Peyer's patch (tissue), 4 donors: Measurements from ENCODE around the gene TIMM22. TPM values are rescaled to one million over a fixed set of nuclear protein-coding genes. Genes with fewer than 3 reads are reported as not detected.
A peak's percentile ranks its signal among the peaks of the same experiment; 100 is the strongest.
"Not testable (repeated sequence)": the region's sequence is repeated elsewhere in the genome, so short reads cannot be mapped to it uniquely, and the experiment has no call there.

Experiments used
- DNase-seq, 3 donors: peaks; one replicate each; pipeline ENCODE4 v3.0.0-alpha.2; 2017 to 2019
- H3K27ac ChIP-seq, 4 donors: fragments of 200-600 bp; sonication (generic); one replicate each; pipeline ENCODE4 v1.5.1; 2016 to 2019
- H3K27me3 ChIP-seq, 2 donors: fragments of 200-600 bp; sonication (generic); one replicate each; pipeline ENCODE4 v1.5.1; 2019
- H3K36me3 ChIP-seq, 3 donors: fragments of 200-600 bp; sonication (generic); one replicate each; pipeline ENCODE4 v1.5.1; 2016 to 2019
- H3K4me1 ChIP-seq, 4 donors: fragments of 200-600 bp; sonication (generic); one replicate each; pipeline ENCODE4 v1.5.1; 2016 to 2019
- H3K4me3 ChIP-seq, 4 donors: fragments of 200-600 bp; sonication (generic); 1 replicate in 3 of 4; 2 replicates in 1 of 4; pipeline ENCODE4 v1.5.1; 2016 to 2019; ENCODE audit warnings: mild to moderate bottlenecking in 1 of 4
- H3K9me3 ChIP-seq, 4 donors: fragments of 200-600 bp; sonication (generic); one replicate each; pipeline ENCODE4 v1.5.1; 2016 to 2019; ENCODE audit warnings: mild to moderate bottlenecking in 1 of 4
- POLR2A ChIP-seq, 2 donors: fragments of 450-650 bp; IDR thresholded peaks; one replicate each; pipeline ENCODE4 v1.5.1; 2017; ENCODE audit warnings: antibody characterized with exemption in 2 of 2, mild to moderate bottlenecking in 2 of 2, moderate library complexity in 2 of 2
- total RNA-seq, 4 donors: library from RNA; depleted of rRNA; stranded (reverse); fragments of >200 nt; gene quantifications; one replicate each; pipeline ENCODE4 v1.1.0, GENCODE V29; 2016
- TF ChIP-seq, protein P1 (sequence below), 6 experiments: fragments of 450-650 bp in 4 of 6; fragments of 200-600 bp in 2 of 6; sonication (generic) in 1 of 6; IDR thresholded peaks; one replicate each; pipeline ENCODE4 v1.5.1; 2017 to 2019; ENCODE audit warnings: antibody characterized with exemption in 6 of 6, mild to moderate bottlenecking in 3 of 6, moderate library complexity in 1 of 6

The TIMM22 gene
- total RNA-seq, 4 donors from 2014 or later: 9.0 to 18.2 (median 11.2) TPM

DNA sequence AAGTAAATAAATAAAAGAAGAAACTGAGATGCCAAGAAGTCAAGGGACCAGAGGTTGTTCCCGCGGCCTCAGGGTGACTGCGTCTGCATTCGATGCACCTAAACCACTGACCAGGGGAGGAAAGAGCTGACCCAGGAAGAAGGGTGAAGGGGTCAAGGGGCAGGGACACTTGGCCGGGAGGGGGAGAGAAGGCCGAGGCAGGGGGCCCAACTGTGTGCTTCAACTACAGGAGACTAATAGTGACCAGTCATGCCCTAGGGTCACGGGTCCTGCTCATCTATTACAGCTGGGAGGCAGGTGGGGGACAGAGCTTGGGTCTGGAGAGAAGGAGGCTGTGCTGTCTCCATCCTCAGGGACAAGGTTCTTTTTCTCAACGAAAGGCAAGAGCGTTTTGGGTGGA lies 44.8 kb downstream of the TIMM22 start:
- H3K4me3 ChIP-seq: no peak overlapping the region
- no peaks in the 10 kb centered on the region for H3K27me3 ChIP-seq
- H3K36me3 ChIP-seq: peaks cover 0 to 60% (median 0%) of the 10 kb centered on the region in 3 donors
- TF ChIP-seq, protein P1, sequence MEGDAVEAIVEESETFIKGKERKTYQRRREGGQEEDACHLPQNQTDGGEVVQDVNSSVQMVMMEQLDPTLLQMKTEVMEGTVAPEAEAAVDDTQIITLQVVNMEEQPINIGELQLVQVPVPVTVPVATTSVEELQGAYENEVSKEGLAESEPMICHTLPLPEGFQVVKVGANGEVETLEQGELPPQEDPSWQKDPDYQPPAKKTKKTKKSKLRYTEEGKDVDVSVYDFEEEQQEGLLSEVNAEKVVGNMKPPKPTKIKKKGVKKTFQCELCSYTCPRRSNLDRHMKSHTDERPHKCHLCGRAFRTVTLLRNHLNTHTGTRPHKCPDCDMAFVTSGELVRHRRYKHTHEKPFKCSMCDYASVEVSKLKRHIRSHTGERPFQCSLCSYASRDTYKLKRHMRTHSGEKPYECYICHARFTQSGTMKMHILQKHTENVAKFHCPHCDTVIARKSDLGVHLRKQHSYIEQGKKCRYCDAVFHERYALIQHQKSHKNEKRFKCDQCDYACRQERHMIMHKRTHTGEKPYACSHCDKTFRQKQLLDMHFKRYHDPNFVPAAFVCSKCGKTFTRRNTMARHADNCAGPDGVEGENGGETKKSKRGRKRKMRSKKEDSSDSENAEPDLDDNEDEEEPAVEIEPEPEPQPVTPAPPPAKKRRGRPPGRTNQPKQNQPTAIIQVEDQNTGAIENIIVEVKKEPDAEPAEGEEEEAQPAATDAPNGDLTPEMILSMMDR (IDR thresholded peaks at IDR 0.05): no peak
- TF ChIP-seq POLR2A (IDR thresholded peaks at IDR 0.05): no peak
- no peak for DNase-seq
- H3K4me1 ChIP-seq: peaks cover 0 to 29% (median 0%) of the 10 kb centered on the region in 4 donors
- H3K27ac ChIP-seq: no peak overlapping the region
- H3K9me3 ChIP-seq: no peaks in the 10 kb centered on the region

DNA sequence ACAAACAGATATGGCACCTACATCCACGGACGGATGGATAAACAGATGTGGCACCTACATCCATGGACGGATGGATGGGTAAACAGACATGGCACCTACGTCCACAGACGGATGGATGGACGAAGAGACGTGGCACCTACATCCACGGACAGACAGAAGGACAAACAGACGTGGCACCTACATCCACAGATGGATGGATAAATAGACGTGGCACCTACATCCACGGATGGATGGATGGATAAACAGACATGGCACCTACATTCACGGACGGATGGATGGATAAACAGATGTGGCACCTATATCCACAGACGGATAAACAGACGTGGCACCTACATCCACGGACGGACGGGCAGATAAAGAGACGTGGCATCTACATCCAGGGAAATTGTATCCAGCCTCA lies 45.6 kb downstream of the TIMM22 start:
- Histone ChIP-seq H3K27me3 (no peaks in the 10 kb centered on the region), H3K4me1 (peaks cover 0 to 29% (median 0%) of the 10 kb centered on the region in 4 donors), H3K9me3 (no peaks in the 10 kb centered on the region), H3K27ac (no peak overlapping the region), H3K36me3 (peaks cover 0 to 62% (median 0%) of the 10 kb centered on the region in 3 donors), H3K4me3 (no peak overlapping the region)
- TF ChIP-seq, protein P1 (IDR thresholded peaks at IDR 0.05): no peak
- no peak for TF ChIP-seq POLR2A (IDR thresholded peaks at IDR 0.05)
- DNase-seq: no peak

DNA sequence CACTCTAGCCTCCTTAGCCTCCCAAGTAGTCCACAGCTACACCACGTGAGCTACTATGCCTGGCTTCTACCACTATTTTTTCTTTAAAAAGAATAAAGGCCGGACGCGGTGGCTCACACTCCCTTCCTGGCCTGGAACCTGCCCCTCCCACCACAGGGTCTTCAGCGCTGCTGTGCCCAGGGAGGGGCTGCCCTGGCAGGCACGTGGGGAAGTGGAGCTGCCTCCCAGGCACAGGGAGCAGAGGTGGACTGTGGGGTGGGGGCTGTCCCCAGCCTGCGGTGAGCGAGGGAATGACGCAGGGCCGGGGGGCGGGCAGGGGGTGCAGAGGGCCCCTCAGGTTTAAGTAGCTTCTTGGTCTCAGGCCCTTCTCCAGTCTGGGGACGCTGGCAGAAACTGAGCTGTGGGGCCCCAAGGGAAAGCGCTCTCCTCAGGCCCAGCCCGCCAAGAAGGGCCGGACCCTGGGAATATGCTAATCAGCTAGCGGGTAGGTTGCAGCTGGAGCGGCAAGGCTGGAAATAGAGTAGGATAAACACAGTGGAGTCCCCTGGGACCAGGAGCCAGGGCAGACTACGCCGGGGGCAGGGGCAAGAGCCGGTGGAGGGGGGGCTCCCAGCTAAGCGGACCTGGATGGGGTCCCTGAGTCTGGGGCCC lies 46.8 kb downstream of the TIMM22 start:
- no peaks in the 10 kb centered on the region for H3K27me3 ChIP-seq
- no peaks in the 10 kb centered on the region for H3K9me3 ChIP-seq
- DNase-seq: no peak
- peaks cover 0 to 63% (median 0%) of the 10 kb centered on the region in 3 donors for H3K36me3 ChIP-seq
- TF ChIP-seq, protein P1 (IDR thresholded peaks at IDR 0.05): no peak
- TF ChIP-seq POLR2A (IDR thresholded peaks at IDR 0.05): no peak
- H3K4me3 ChIP-seq: no peak overlapping the region
- peaks cover 0 to 35% (median 0%) of the 10 kb centered on the region in 4 donors for H3K4me1 ChIP-seq
- H3K27ac ChIP-seq: peak overlapping the region in 2 of 4 donors; percentile 36 to 58

DNA sequence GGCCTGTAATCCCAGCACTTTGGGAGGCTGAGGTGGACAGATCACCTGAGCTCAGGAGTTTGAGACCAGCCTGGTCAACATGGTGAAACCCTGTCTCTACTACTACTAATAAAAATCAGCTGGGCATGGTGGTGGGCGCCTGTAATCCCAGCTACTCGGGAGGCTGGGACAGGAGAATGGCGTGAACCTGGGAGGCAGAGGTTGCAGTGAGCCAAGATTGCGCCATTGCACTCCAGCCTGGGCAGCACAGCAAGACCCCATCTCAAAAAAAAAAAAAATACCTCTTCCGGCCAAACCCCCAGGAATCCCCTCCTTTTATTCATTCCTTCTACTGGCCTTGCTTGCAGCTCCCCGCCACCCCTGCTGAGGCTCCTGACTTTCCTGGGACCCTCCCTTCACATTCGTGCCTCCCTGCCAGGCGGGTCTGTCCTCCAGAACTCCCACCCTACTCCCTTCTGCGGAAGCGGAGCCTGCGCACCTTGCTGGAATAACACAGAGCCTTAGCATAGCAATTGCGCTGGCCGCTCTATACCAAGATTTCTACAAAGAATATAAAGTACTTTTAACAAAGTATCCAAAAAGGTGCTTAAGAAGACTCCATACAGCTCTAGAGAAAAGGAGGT lies 47.6 kb downstream of the TIMM22 start:
- H3K4me1 ChIP-seq: peaks cover 0 to 28% (median 0%) of the 10 kb centered on the region in 4 donors
- H3K4me3 ChIP-seq, DNase-seq, H3K27me3 ChIP-seq, H3K9me3 ChIP-seq: not testable (repeated sequence)
- H3K27ac ChIP-seq: peak overlapping the region in 2 of 4 donors; percentile 36 to 58
- H3K36me3 ChIP-seq: peaks cover 0 to 64% (median 0%) of the 10 kb centered on the region in 3 donors

DNA sequence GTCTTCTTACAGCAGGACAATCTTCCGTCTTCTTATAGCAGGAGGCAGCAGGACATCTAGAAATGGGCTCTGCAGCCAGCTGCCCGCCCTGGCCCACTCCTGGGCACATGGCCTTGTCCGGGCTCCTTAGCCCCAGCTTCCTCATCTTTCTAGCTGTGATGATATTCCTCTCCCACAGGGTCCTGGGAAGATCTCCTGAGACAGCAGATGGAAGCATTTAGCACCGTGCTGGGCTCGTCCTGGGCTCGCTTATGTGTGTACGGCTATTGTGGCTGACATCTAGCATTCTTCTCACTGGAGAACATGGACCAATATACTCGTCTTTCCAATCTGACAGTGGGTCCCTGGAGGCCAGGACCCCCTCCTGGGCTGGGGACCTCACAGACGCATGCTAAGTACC lies 48.5 kb downstream of the TIMM22 start:
- DNase-seq: no peak
- H3K4me1 ChIP-seq: peaks cover 0 to 18% (median 0%) of the 10 kb centered on the region in 4 donors
- H3K4me3 ChIP-seq: no peak overlapping the region
- H3K27me3 ChIP-seq: no peaks in the 10 kb centered on the region
- no peak for TF ChIP-seq POLR2A (IDR thresholded peaks at IDR 0.05)
- TF ChIP-seq, protein P1 (IDR thresholded peaks at IDR 0.05): no peak
- peaks cover 0 to 65% (median 0%) of the 10 kb centered on the region in 3 donors for H3K36me3 ChIP-seq
- H3K27ac ChIP-seq: peak overlapping the region in 1 of 4 donors; percentile 12
- H3K9me3 ChIP-seq: no peaks in the 10 kb centered on the region

DNA sequence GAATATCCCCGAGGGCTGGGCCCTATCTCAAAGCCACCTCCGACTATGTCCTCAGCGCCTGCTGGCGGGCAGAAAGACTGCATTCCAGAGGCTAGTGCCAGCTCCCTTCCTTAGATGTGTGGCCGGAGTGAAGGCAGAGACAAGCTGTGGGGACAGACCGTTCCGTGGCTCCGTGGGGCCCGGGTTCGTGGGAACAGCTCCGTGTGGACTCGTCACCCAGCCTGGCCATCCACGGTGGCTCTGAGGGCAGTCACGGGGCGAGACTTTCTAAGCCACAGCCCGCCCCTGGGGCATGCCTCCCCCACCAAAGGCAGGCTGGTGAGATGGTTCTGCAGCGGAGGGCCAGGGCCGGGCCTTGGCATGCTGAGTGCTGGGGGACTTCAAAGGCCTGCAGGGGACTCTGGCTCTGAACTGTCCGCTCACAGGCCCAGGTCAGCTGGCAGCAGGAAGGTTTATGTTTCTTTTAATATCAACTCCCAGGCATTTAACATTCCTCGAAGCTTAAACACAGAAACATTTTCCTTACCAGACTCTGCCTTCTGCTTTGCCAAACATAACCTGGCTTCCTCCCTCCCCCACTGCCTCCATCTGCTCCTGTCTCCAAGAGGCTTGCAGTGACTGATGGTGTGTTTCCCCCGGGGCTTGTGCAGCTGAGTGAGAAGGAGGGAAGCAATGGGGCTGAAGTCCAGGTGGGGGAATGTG lies 50.4 kb downstream of the TIMM22 start:
- Histone ChIP-seq H3K27ac (peak overlapping the region in 2 of 4 donors; percentile 19 to 75), H3K36me3 (peaks cover 0 to 52% (median 0%) of the 10 kb centered on the region in 3 donors), H3K4me1 (peaks cover 0 to 18% (median 0%) of the 10 kb centered on the region in 4 donors)

More for the DNA sequence above, 50.4 kb downstream of the TIMM22 start:
- DNase-seq: no peak
- Histone ChIP-seq H3K4me3 (no peak overlapping the region), H3K9me3 (no peaks in the 10 kb centered on the region), H3K27me3 (no peaks in the 10 kb centered on the region)
- no peak for TF ChIP-seq POLR2A (IDR thresholded peaks at IDR 0.05)
- TF ChIP-seq, protein P1 (IDR thresholded peaks at IDR 0.05): no peak
